ENCODE measurements around the gene MARCHF7.

The MARCHF7 gene

GRCh38 chr2:159760326-159760725 is 48.0 kb downstream of the MARCHF7 start:
- no peak for TF ChIP-seq CTCF (conservative IDR thresholded peaks at IDR 0.05; ENCODE audit: low read depth, low read length)
- H3K4me3 ChIP-seq (ENCODE audit: low read length) = no peak overlapping the region
- no peak for DNase-seq (ENCODE audit: low read depth)

- no peak for TF ChIP-seq CTCF (conservative IDR thresholded peaks at IDR 0.05; ENCODE audit: low read depth, low read length)
- no peak for DNase-seq (ENCODE audit: low read depth)
- no peak overlapping the region for H3K4me3 ChIP-seq (ENCODE audit: low read length)
Observed at GRCh38 chr2:159762075-159762474, 49.8 kb downstream of the MARCHF7 start.
